ENCODE results near the gene ETHE1. TPM values are rescaled to one million over a fixed set of nuclear protein-coding genes. Genes with fewer than 3 reads are reported as not detected.

The ETHE1 gene
- total RNA-seq, 4 donors from 2014 or later = 44.3 to 76.0 (median 57.8) TPM

GRCh38 chr19:43554317-43554895 is 27.4 kb upstream of the ETHE1 start:
- peaks cover 68% of the 10 kb centered on the region for H3K36me3 ChIP-seq
- no peaks in the 10 kb centered on the region for H3K9me3 ChIP-seq
- no peak overlapping the region for H3K27ac ChIP-seq
- no peak for DNase-seq (ENCODE audit: low spot score in 2 of 2)
- no peak overlapping the region for H3K4me3 ChIP-seq
- no peaks in the 10 kb centered on the region for H3K27me3 ChIP-seq
- WGBS = 95% methylated on average over 15 of the region's 15 CpGs
- no peak for TF ChIP-seq POLR2AphosphoS5 (IDR thresholded peaks at IDR 0.05)
- no peak for TF ChIP-seq EP300 (IDR thresholded peaks at IDR 0.05)
- TF ChIP-seq POLR2A (IDR thresholded peaks at IDR 0.05) = no peak
- no peak for TF ChIP-seq CTCF (IDR thresholded peaks at IDR 0.05)
- no peaks in the 10 kb centered on the region for H3K4me1 ChIP-seq

- Histone ChIP-seq H3K4me3 (no peak overlapping the region), H3K4me1 (no peaks in the 10 kb centered on the region), H3K9me3 (no peaks in the 10 kb centered on the region), H3K27ac (no peak overlapping the region), H3K36me3 (peaks cover 73% of the 10 kb centered on the region), H3K27me3 (no peaks in the 10 kb centered on the region)
- TF ChIP-seq POLR2A (IDR thresholded peaks at IDR 0.05) (no peak), EP300 (IDR thresholded peaks at IDR 0.05) (no peak), CTCF (IDR thresholded peaks at IDR 0.05) (no peak), POLR2AphosphoS5 (IDR thresholded peaks at IDR 0.05) (no peak)
- no peak for DNase-seq (ENCODE audit: low spot score in 2 of 2)
- WGBS = 56% methylated on average over 4 of the region's 4 CpGs
These were observed 26.7 kb upstream of the ETHE1 start for GRCh38 chr19:43553656-43554055.

GRCh38 chr19:43552616-43553015 is 25.6 kb upstream of the ETHE1 start:
- H3K27ac ChIP-seq = no peak overlapping the region
- H3K4me3 ChIP-seq = no peak overlapping the region
- TF ChIP-seq EP300 (IDR thresholded peaks at IDR 0.05) = no peak
- no peak for TF ChIP-seq CTCF (IDR thresholded peaks at IDR 0.05)
- TF ChIP-seq POLR2A (IDR thresholded peaks at IDR 0.05) = no peak
- no peak for TF ChIP-seq POLR2AphosphoS5 (IDR thresholded peaks at IDR 0.05)
- H3K36me3 ChIP-seq = peaks cover 66% of the 10 kb centered on the region
- DNase-seq (ENCODE audit: low spot score in 2 of 2) = no peak
- no peaks in the 10 kb centered on the region for H3K4me1 ChIP-seq
- WGBS = 63% methylated on average over 3 of the region's 3 CpGs
- H3K27me3 ChIP-seq = no peaks in the 10 kb centered on the region
- no peaks in the 10 kb centered on the region for H3K9me3 ChIP-seq

- no peak for TF ChIP-seq POLR2AphosphoS5 (IDR thresholded peaks at IDR 0.05)
- TF ChIP-seq POLR2A (IDR thresholded peaks at IDR 0.05) = no peak
- no peak for TF ChIP-seq EP300 (IDR thresholded peaks at IDR 0.05)
- no peak for TF ChIP-seq CTCF (IDR thresholded peaks at IDR 0.05)
- H3K27me3 ChIP-seq = no peaks in the 10 kb centered on the region
- peaks cover 66% of the 10 kb centered on the region for H3K36me3 ChIP-seq
- H3K27ac ChIP-seq = no peak overlapping the region
- WGBS = 97% methylated on average over 3 of the region's 3 CpGs
- H3K9me3 ChIP-seq = no peaks in the 10 kb centered on the region
- DNase-seq (ENCODE audit: low spot score in 2 of 2) = no peak
- H3K4me1 ChIP-seq = no peaks in the 10 kb centered on the region
- no peak overlapping the region for H3K4me3 ChIP-seq
These were observed 25.1 kb upstream of the ETHE1 start for GRCh38 chr19:43552198-43552450.

GRCh38 chr19:43551399-43552197 is 24.6 kb upstream of the ETHE1 start:
- Histone ChIP-seq H3K36me3 (peaks cover 69% of the 10 kb centered on the region), H3K27ac (no peak overlapping the region), H3K4me1 (no peaks in the 10 kb centered on the region), H3K9me3 (no peaks in the 10 kb centered on the region), H3K27me3 (no peaks in the 10 kb centered on the region), H3K4me3 (no peak overlapping the region)
- TF ChIP-seq POLR2AphosphoS5 (IDR thresholded peaks at IDR 0.05) (no peak), EP300 (IDR thresholded peaks at IDR 0.05) (no peak), CTCF (IDR thresholded peaks at IDR 0.05) (no peak), POLR2A (IDR thresholded peaks at IDR 0.05) (no peak)
- DNase-seq (ENCODE audit: low spot score in 2 of 2) = no peak
- WGBS = 89% methylated on average over 21 of the region's 23 CpGs
